Activated CD8-positive, alpha-beta memory T cell treated with anti-CD3 and anti-CD28 coated beads, Interleukin-2, amount 50 U/mL, for 1 hour (primary cell): Measurements from ENCODE around the gene ODAD4.
"Not testable (repeated sequence)": the region's sequence is repeated elsewhere in the genome, so short reads cannot be mapped to it uniquely, and the experiment has no call there.

Experiments
- DNase-seq: peaks from one replicate; pipeline ENCODE4 v3.0.0-alpha.2; 2020; ENCODE audit errors: extremely low read depth

ODAD4 gene

GRCh38 chr17:42002175-42002791, 71.9 kb downstream of the ODAD4 start:
- no peak for DNase-seq

DNA sequence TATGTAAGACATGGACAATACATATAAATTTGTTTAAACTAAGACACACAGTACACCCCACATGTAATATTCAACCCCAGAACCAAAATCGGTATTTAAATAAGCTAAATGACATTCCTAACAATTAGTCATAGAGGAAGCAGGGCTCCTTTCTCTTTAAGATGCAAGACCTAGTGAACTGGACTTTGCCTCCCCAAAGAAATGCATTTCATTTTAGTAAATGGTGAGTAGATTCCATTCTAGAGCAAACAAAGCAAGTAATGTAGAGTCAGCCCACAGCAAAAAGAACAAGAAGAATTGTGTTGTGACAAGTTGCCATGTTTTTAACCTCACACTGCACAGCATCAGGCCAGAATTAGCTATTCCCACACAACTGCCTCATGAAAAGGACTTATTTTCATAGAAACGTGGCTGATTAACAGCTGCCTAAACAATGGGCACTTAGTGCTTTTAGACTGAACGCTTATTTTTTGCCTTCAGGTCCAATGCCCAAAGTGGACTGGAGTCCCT, 72.4 kb downstream of the ODAD4 start:
- no peak for DNase-seq

GRCh38 chr17:42005166-42005565, 74.7 kb downstream of the ODAD4 start:
- DNase-seq, result no peak

GRCh38 chr17:42009170-42009569, 78.8 kb downstream of the ODAD4 start:
- no peak for DNase-seq

DNA sequence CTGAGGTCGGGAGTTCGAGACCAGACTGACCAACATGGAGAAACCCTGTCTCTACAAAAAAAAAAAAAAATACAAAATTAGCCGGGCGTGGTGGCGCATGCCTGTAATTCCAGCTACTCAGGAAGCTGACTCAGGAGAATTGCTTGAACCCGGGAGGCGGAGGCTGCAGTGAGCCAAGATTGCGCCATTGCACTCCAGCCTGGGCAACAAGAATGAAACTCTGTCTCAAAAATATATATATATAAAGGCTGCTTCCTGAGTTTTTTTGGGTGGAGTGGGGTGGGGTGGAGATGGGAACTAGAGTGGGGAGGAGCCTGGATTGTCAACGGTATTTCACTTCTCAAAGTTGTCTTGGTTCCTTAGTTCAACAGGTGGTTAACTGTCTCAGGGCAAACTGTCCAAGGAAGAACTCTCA, 79.9 kb downstream of the ODAD4 start:
- DNase-seq, result not testable (repeated sequence)

DNA sequence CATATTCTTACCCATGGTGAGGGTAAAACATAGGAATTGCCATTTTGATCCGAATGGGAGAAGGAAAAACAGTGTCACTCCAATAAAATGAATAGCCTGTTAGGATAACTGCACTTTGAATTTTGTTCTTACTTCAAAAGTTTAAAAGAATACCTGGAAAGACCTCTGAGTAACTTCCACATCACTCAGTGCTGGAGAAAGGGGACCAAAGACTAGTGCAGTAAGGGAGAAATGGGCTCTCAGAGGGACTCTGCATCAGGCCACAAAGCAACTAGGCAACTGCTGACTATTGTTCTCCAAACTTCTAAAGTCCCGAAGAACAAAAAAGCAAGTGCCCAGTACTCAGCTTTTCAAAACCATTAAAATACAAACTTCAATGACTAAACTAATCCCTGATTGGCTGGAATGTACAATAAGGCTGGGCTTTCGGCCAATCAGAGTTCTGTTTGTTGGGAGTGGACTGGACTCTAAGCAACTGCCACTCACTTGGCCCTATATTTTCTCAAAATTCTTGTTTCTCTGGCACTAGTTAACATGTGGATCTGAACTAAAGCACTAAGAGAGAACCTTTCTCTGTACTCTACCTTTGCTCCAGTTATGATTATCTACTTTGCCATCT, 80.6 kb downstream of the ODAD4 start:
- DNase-seq, result no peak

- not testable (repeated sequence) for DNase-seq
Observed at GRCh38 chr17:42012363-42012762, 81.9 kb downstream of the ODAD4 start.

GRCh38 chr17:42013740-42014139, 83.3 kb downstream of the ODAD4 start:
- DNase-seq, result not testable (repeated sequence)
